GM21390 (cell line): ENCODE data around the gene TNFRSF17.
"Not testable (repeated sequence)": the region's sequence is repeated elsewhere in the genome, so short reads cannot be mapped to it uniquely, and the experiment has no call there.

Experiments used
- ATAC-seq: cut with Tn5 transposase; IDR thresholded peaks from one replicate; pipeline ENCODE4 v1.9.1; 2021; ENCODE audit not compliant: unreplicated experiment

Gene TNFRSF17

GRCh38 chr16:11964761-11965551 is at the start of gene TNFRSF17:
Gene TNFRSF17 (plus strand): TSS chr16:11965210. CDS start chr16:11965325, 115 bp downstream.
- ATAC-seq, result peak; percentile 73

DNA sequence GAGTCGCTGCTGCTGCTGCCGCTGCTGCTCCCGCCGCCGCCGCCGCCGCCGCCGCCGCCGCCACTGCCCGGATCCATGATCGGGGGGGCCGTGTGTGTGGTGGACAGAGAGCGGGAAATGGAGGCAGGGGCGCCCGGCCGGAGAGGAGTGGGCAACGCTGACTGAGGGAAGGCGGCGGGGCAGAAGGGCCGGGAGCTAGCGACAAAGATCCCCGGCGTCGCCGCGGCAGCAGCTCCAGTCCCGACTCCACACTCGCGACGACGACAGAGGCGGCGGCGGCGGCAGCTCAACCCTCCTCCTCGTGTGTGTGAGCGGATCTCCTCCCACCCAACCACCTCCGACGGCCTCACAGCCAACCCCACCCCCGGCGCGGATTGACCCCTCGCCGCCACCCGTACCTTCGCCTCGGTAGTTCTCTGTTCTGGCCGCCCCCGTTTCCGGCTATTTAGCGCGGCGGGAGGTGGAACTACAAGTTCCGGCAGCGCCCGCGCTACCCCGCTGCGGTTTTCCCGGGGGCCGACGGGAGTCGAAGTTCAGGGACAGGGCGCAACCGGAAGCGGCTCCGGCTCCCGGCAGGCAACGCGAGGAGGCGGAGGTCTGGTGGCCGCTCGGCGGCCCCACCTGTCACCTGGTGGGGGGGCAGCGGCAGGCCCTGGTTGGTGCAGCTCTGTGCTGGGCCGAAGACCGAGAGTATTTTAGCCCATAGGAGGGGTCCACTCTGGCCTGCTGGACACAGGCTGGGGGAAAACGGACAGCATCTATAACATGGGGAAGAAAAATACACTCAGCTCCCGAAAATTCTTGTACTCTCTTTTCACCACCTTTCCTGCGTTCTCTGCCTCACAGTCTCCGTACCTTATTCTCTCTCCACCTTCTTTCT is 49.1 kb upstream of the TNFRSF17 start, which contains the start of gene GSPT1:
Gene GSPT1, minus strand, starts transcription at position 313 of the 880 bp plus-strand sequence. Its CDS starts 236 bp downstream, at position 77.
- peak; percentile 75 for ATAC-seq

DNA sequence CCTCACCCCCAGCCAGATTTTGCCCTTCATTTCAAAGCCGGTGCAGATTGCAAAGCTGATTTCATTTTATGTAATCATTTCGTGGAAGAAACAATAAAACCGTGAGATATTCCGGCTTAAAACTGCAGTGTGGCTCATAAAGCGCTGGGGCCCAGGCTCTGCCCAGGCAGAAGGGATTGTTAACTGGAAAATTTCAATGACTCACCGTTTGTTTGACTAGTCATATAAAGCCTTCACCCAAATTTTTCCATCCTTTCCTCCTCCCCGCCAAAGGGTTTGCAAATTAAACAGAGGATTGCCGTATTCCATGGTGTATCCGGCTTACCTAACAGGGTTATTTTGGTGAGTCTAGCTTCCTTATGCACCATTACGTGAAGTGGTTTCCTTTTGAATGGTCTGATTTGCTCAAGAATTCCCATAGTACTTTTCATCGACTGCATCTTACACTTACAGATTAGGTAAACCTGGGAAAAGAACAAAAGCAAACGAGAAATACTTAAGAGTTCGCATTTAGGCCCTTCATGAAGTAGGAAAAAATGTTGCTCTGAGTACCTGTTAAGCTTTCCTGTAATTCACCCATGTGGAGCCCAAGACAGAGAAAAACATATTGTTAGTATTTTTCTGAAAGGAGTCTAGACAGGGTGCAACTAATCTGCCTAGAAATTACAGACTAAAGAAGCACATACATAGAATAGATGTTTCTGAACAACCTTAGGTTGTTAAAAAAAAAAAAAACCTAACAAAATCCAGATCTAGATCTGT is 48.3 kb upstream of the TNFRSF17 start:
- no peak for ATAC-seq

- ATAC-seq, result not testable (repeated sequence)
Observed at GRCh38 chr16:11924046-11924445, 41.0 kb upstream of the TNFRSF17 start.

- ATAC-seq, result not testable (repeated sequence)
Observed at GRCh38 chr16:11927350-11927749, 37.7 kb upstream of the TNFRSF17 start.

DNA sequence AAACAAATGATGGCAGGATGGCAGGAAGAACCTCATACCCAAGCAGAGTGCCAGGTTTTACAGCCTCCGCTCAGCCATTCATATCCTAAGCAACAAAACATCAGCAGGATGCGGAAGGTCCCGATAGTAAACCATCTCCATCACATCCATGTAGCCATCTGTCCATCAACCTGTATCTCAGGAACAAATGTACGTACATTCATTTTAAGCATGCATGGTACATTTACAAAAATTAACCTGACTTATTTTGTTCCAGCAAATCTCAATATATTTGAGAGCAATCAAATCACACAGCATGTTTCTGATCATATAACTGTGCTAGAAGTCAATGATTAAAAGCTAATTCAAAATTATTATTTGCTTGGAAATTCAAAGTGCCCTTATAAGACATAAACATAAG is 23.1 kb upstream of the TNFRSF17 start, which contains the start of gene NPIPB2:
Gene NPIPB2, minus strand, starts transcription at position 101 of the 400 bp plus-strand sequence. Its CDS starts 0 bp downstream, at position 101.
- not testable (repeated sequence) for ATAC-seq

GRCh38 chr16:11946433-11946832 is 18.6 kb upstream of the TNFRSF17 start:
- no peak for ATAC-seq

GRCh38 chr16:11948819-11949218 is 16.2 kb upstream of the TNFRSF17 start:
- no peak for ATAC-seq

- no peak for ATAC-seq
Observed at GRCh38 chr16:11949527-11949926, 15.5 kb upstream of the TNFRSF17 start.

GRCh38 chr16:11950388-11950787 is 14.6 kb upstream of the TNFRSF17 start:
- ATAC-seq, result no peak

DNA sequence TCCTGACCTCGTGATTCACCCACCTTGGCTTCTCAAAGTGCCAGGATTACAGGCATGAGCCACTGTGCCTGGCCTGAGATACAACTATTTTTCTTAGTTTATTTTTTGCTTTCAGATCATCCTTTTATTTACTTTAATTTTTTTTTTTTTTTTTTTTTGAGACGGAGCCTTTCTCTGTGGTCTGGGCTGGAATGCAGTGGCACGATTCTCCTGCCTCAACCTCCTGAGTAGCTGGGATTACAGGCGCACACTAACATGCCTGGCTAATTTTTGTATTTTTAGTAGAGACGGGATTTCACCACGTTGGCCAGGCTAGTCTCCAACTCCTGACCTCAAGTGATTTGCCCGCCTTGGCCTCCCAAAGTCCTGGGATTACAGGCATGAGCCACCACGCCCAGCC is 11.4 kb upstream of the TNFRSF17 start:
- ATAC-seq, result not testable (repeated sequence)

GRCh38 chr16:11955713-11956123 is 9.3 kb upstream of the TNFRSF17 start:
- no peak for ATAC-seq

DNA sequence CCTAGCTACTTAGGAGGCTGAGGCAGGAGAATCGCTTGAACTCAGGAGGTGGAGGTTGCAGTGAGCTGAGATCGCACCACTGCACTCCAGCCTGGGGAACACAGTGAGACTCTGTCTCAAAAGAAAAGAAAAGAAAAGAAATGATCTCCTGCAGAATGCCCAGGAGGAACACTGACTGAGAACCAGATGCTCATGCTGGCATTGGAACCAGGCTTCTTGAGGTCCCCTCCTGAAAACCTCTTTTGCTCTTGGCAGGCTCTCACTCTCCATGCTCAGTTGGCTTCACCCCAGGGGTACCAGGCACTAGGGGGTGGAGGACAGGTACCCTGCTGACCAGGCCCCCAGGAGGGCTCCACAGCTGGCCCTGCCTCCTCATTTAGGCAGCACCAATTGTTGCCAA is 8.5 kb upstream of the TNFRSF17 start:
- ATAC-seq, result no peak

DNA sequence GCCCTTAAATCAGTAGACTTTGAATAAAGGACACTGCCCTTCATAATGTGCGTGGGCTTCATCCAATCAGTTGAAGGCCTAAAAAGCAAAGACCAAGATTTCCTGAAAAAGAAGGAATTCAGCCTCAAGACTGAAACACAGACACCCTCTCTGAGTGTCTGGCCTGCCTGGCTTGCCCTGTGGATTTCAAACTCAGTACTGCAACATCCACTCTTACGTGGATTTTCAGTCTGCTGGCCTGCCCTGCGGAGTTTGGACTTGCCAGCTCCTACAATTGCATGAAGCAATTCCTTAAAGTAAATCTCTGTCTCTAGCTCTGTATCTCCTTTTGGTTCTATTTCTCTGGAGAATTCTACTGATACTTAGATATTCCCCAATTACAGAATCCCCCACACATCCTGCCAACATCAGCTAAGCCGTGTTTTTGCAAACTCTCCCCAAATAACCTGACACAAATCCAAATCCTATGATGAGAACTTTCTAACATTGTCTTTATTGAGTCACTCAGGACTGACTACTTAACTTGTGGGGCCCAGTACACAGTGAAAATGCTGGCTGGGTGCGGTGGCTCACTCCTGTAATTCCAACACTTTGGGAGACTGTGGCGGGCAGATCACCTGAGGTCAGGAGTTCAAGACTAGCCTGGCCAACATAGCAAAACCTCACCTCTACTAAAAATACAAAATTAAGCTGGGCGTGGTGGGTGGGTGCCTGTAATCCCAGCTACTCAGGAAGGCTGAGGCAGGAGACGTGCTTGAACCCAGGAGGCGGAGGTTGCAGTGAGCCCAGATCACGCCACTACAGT is 7.2 kb upstream of the TNFRSF17 start:
- no peak for ATAC-seq

- not testable (repeated sequence) for ATAC-seq
Observed at GRCh38 chr16:11962457-11962856, 2.6 kb upstream of the TNFRSF17 start.

DNA sequence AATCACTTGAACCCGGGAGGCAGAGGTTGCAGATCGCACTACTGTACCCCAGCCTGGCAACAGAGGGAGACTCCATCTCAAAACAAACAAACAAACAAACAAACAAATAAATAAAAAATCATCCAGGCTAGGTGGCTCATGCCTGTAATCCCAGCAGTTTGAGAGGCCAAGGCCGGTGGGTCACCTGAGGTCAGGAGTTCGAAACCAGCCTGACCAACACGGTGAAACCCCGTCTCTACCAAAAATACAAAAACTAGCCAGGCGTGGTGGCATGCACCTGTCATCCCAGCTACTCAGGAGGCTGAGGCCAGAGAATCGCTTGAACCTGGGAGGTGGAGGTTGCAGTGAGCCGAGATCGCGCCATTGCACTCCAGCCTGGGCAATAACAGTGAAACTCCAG is 2.0 kb upstream of the TNFRSF17 start:
- ATAC-seq, result not testable (repeated sequence)

DNA sequence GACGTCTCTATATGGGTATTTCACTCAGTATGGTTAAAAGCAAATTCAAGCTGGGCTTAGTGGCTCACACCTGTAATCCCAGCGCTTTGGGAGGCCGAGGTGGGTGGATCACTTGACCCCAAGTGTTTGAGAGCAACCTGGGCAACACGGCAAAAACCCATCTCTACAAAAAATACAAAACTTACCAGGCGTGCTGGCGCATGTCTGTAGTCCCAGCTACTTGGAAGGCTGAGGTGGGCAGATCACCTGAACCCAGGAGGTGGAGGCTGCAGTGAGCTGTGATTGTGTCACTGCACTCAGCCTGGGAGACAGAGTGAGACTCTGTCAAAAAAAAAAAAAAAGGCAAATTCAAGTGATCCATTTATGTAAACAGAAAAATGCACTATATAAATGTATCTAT is 1.3 kb upstream of the TNFRSF17 start:
- ATAC-seq, result no peak

- peak; percentile 39 for ATAC-seq
Observed at GRCh38 chr16:11966173-11966572, 1.2 kb downstream of the TNFRSF17 start.

- ATAC-seq, result no peak
Observed at GRCh38 chr16:11967195-11967911, 2.3 kb downstream of the TNFRSF17 start.
